Chondrocyte (in vitro differentiated cells): ENCODE measurements around the gene PLA2G2C. TPM values are rescaled to one million over a fixed set of nuclear protein-coding genes. Genes with fewer than 3 reads are reported as not detected.

ENCODE experiments used
- DNase-seq: peaks from one replicate; pipeline ENCODE4 v3.0.0; 2021; ENCODE audit warnings: mixed read lengths, low spot score
- H3K27ac Mint-ChIP-seq: one replicate; pipeline ENCODE4 v1.8.0; 2021; ENCODE audit warnings: mild to moderate bottlenecking, moderate library complexity, mixed read lengths; ENCODE audit not compliant: unreplicated experiment
- H3K27me3 Mint-ChIP-seq: 2 replicates; pipeline ENCODE4 v1.8.0; 2021; ENCODE audit warnings: low read depth, mixed read lengths
- H3K36me3 Mint-ChIP-seq: 2 replicates; pipeline ENCODE4 v1.8.0; 2021; ENCODE audit warnings: low read depth, mixed read lengths
- H3K4me1 Mint-ChIP-seq: 2 replicates; pipeline ENCODE4 v1.8.0; 2021; ENCODE audit warnings: low read depth, mild to moderate bottlenecking, mixed read lengths
- H3K4me3 Mint-ChIP-seq: one replicate; pipeline ENCODE4 v1.8.0; 2021; ENCODE audit warnings: mild to moderate bottlenecking, moderate library complexity, mixed read lengths; ENCODE audit not compliant: unreplicated experiment
- H3K9me3 Mint-ChIP-seq: 2 replicates; pipeline ENCODE4 v1.8.0; 2021; ENCODE audit warnings: low read depth, mixed read lengths
- total RNA-seq: library from RNA; stranded (reverse); gene quantifications from 3 replicates; pipeline ENCODE4 v1.2.1, GENCODE V29; 2021
- TF ChIP-seq, protein P1 (sequence below): fragments of 200-600 bp; sonication (generic); IDR thresholded peaks from 2 replicates; pipeline ENCODE4 v1.5.0; 2021; ENCODE audit warnings: antibody characterized with exemption, mild to moderate bottlenecking, moderate library complexity

Gene PLA2G2C
- total RNA-seq, 1 donor from 2014 or later, result not detected

DNA sequence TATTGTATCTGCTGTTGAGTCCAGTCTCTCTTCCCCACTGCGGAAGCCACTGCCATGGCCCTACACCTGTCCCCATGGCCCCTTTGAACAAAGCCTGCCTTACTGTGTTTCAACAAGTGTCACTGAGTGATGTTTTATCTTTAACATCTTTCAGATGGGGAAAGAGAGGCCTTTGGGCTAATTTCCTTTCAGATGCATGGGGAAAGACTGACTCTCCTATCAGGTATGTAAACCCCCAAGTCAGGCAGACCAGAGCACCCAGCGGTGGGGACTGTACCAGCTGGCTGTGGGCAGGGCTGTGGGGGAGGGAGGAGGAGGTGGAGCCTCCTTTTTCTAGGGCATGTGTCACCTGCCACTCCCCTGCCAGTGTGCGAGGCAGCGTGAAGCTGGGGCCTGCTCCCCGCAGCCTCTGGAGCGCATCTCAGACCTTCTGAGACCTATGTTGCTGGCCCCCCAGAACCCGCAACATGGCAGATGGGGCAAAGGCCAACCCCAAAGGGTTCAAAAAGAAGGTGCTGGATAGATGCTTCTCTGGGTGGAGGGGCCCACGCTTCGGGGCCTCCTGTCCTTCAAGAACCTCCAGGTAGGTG lies 47.3 kb downstream of the PLA2G2C start, which contains the start of gene PLA2G2F:
PLA2G2F (plus strand) TSS at position 363 of the 590 bp plus-strand sequence; CDS start at position 468, 105 bp downstream.
- H3K27ac Mint-ChIP-seq, result no peak within 1 kb of the TSS
- H3K4me1 Mint-ChIP-seq, result no peaks in the 10 kb centered on the region
- TF ChIP-seq, protein P1, sequence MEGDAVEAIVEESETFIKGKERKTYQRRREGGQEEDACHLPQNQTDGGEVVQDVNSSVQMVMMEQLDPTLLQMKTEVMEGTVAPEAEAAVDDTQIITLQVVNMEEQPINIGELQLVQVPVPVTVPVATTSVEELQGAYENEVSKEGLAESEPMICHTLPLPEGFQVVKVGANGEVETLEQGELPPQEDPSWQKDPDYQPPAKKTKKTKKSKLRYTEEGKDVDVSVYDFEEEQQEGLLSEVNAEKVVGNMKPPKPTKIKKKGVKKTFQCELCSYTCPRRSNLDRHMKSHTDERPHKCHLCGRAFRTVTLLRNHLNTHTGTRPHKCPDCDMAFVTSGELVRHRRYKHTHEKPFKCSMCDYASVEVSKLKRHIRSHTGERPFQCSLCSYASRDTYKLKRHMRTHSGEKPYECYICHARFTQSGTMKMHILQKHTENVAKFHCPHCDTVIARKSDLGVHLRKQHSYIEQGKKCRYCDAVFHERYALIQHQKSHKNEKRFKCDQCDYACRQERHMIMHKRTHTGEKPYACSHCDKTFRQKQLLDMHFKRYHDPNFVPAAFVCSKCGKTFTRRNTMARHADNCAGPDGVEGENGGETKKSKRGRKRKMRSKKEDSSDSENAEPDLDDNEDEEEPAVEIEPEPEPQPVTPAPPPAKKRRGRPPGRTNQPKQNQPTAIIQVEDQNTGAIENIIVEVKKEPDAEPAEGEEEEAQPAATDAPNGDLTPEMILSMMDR, result no peak
- DNase-seq, result peak; percentile 68
- H3K9me3 Mint-ChIP-seq, result no peaks in the 10 kb centered on the region
- H3K36me3 Mint-ChIP-seq, result no peaks in the 10 kb centered on the region
- no peak within 1 kb of the TSS for H3K4me3 Mint-ChIP-seq
- H3K27me3 Mint-ChIP-seq, result peaks cover 21% of the 10 kb centered on the region

DNA sequence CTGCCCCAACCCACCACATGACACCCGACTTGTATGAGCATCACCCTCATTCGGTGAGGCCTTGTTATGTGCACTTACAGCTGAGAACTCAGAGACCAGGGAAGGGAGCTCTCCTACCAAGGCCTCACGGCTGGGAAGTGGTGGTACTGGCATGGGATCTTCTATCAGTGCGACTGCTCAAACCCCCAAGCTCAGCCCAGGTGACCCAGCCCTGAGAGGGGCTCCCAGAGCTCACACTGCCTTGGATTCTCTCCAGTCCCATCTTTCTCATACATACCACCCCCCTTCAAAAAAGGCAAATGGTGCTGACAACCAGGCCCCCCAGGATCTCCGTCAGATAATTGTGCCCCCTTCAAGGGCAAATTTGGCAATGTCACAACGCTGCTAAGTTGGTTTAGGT lies 48.0 kb downstream of the PLA2G2C start:
- DNase-seq, result peak; percentile 34
- H3K27ac Mint-ChIP-seq, result no peak overlapping the region
- TF ChIP-seq, protein P1, result no peak
- peaks cover 16% of the 10 kb centered on the region for H3K27me3 Mint-ChIP-seq
- no peaks in the 10 kb centered on the region for H3K4me1 Mint-ChIP-seq
- no peaks in the 10 kb centered on the region for H3K36me3 Mint-ChIP-seq
- no peak overlapping the region for H3K4me3 Mint-ChIP-seq
- no peaks in the 10 kb centered on the region for H3K9me3 Mint-ChIP-seq

DNA sequence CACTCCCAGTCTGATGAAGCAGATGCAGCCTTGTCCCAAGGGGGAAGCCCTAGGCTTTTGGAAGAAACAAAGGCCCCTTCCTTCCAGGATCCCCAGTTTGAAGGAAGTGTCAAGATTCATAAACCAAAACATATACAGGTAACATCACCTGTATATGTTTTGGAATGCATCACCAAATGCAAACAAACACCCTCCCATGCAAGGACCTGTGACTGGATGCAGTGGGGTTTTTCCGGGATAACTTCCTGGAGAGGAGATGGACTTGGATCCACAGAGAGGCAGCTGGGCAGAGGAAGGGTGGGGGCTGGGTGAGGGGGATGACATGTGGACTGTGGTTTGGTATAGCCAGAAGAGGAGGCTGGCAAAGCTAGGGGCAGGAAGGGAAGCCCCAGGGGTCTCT lies 48.7 kb downstream of the PLA2G2C start:
- peak; percentile 6 for DNase-seq
- Mint-ChIP-seq H3K9me3 (no peaks in the 10 kb centered on the region), H3K27ac (no peak overlapping the region), H3K4me1 (no peaks in the 10 kb centered on the region), H3K4me3 (no peak overlapping the region), H3K27me3 (peaks cover 19% of the 10 kb centered on the region), H3K36me3 (no peaks in the 10 kb centered on the region)
- TF ChIP-seq, protein P1, result no peak

- DNase-seq, result peak; percentile 33
- Mint-ChIP-seq H3K36me3 (no peaks in the 10 kb centered on the region), H3K4me1 (no peaks in the 10 kb centered on the region), H3K27me3 (peaks cover 20% of the 10 kb centered on the region), H3K9me3 (no peaks in the 10 kb centered on the region), H3K27ac (no peak overlapping the region), H3K4me3 (no peak overlapping the region)
- TF ChIP-seq, protein P1, result no peak
Measured at GRCh38 chr1:20137055-20137454, 49.3 kb downstream of the PLA2G2C start.

GRCh38 chr1:20136249-20136648 lies 50.1 kb downstream of the PLA2G2C start:
- TF ChIP-seq, protein P1, result no peak
- Mint-ChIP-seq H3K36me3 (no peaks in the 10 kb centered on the region), H3K27me3 (peaks cover 23% of the 10 kb centered on the region), H3K4me1 (no peaks in the 10 kb centered on the region), H3K9me3 (no peaks in the 10 kb centered on the region), H3K4me3 (no peak overlapping the region), H3K27ac (no peak overlapping the region)
- peak; percentile 8 for DNase-seq
